Naive thymus-derived CD4-positive, alpha-beta T cell (primary cell): ENCODE results near the gene FBXO38. TPM values are rescaled to one million over a fixed set of nuclear protein-coding genes. Genes with fewer than 3 reads are reported as not detected.

Experiments used
- ATAC-seq: fragments of 150-1000 bp; cut with Tn5 transposase; 2 replicates; pipeline ENCODE4 v1.10.0; 2021; ENCODE audit warnings: mild to moderate bottlenecking, moderate library complexity
- CTCF ChIA-PET: fragments of 350-600 bp; sonication (Branson Sonifier 250); formaldehyde crosslinking; loops from one replicate; lab custom pipeline; 2021; ENCODE audit warnings: antibody characterized with exemption; lab: Charles Lee
- POLR2A ChIA-PET: fragments of 350-600 bp; sonication (Branson Sonifier 250); formaldehyde crosslinking; loops from one replicate; lab custom pipeline; 2021; ENCODE audit warnings: antibody characterized with exemption, inconsistent platforms; lab: Charles Lee
- DNase-seq, 9 donors: peaks; one replicate each; pipeline versions ENCODE4 v3.0.0 to v3.0.0-alpha.2; 2020 to 2022; ENCODE audit warnings: mixed read lengths in 1 of 9
- H3K27ac ChIP-seq: one replicate; pipeline ENCODE4 v1.7.0; 2013; ENCODE audit warnings: mild to moderate bottlenecking, low read depth, low read length, moderate library complexity
- H3K27me3 ChIP-seq, 2 donors: one replicate each; pipeline ENCODE4 v1.7.0; 2013; ENCODE audit warnings: low read length in 2 of 2, mild to moderate bottlenecking in 2 of 2, moderate library complexity in 2 of 2; ENCODE audit not compliant: control insufficient read depth in 2 of 2, insufficient read depth in 2 of 2
- H3K36me3 ChIP-seq, 3 experiments: 1 replicate in 2 of 3; 2 replicates in 1 of 3; pipeline ENCODE4 v1.7.0; 2013; ENCODE audit warnings: low read length in 3 of 3, mild to moderate bottlenecking in 3 of 3, moderate library complexity in 1 of 3; ENCODE audit not compliant: insufficient read depth in 3 of 3, control insufficient read depth in 2 of 3
- H3K4me1 ChIP-seq, 2 donors: one replicate each; pipeline ENCODE4 v1.7.0; 2013; ENCODE audit warnings: low read length in 2 of 2, mild to moderate bottlenecking in 2 of 2, moderate library complexity in 1 of 2; ENCODE audit not compliant: control insufficient read depth in 2 of 2, insufficient read depth in 2 of 2
- H3K4me3 ChIP-seq: 2 replicates; pipeline ENCODE4 v1.7.0; 2013; ENCODE audit warnings: mild to moderate bottlenecking, low read length
- H3K9me3 ChIP-seq, 3 experiments: 1 replicate in 2 of 3; 2 replicates in 1 of 3; pipeline ENCODE4 v1.7.0; 2013; ENCODE audit warnings: low read length in 3 of 3; ENCODE audit not compliant: control insufficient read depth in 2 of 3
- H3K27ac Mint-ChIP-seq, 9 donors: one replicate each; pipeline ENCODE4 v1.8.0; 2020 to 2022; ENCODE audit warnings: mixed read lengths in 9 of 9, mild to moderate bottlenecking in 8 of 9, moderate library complexity in 5 of 9, inconsistent platforms in 2 of 9
- H3K27me3 Mint-ChIP-seq, 5 donors: one replicate each; pipeline ENCODE4 v1.8.0; 2021 to 2022; ENCODE audit warnings: mixed read lengths in 5 of 5, mild to moderate bottlenecking in 1 of 5
- H3K36me3 Mint-ChIP-seq, 5 donors: one replicate each; pipeline ENCODE4 v1.8.0; 2020 to 2022; ENCODE audit warnings: mixed read lengths in 5 of 5, mild to moderate bottlenecking in 3 of 5, inconsistent platforms in 1 of 5
- H3K4me1 Mint-ChIP-seq, 7 donors: one replicate each; pipeline ENCODE4 v1.8.0; 2020 to 2022; ENCODE audit warnings: mixed read lengths in 7 of 7, mild to moderate bottlenecking in 3 of 7, inconsistent platforms in 1 of 7
- H3K4me3 Mint-ChIP-seq, 10 donors: one replicate each; pipeline ENCODE4 v1.8.0; 2020 to 2022; ENCODE audit warnings: mild to moderate bottlenecking in 10 of 10, mixed read lengths in 10 of 10, moderate library complexity in 6 of 10, inconsistent platforms in 2 of 10
- H3K9me3 Mint-ChIP-seq, 11 donors: one replicate each; pipeline ENCODE4 v1.8.0; 2020 to 2022; ENCODE audit warnings: mixed read lengths in 11 of 11, mild to moderate bottlenecking in 4 of 11, inconsistent platforms in 1 of 11, moderate library complexity in 1 of 11
- intact Hi-C, 2 donors: fragments of 100-400 bp; cut with micrococcal nuclease; formaldehyde crosslinking; loops; one replicate each; pipeline ENCODE4 v1.15.1; 2023
- polyA plus RNA-seq, 2 donors: library from polyadenylated mRNA; unstranded; fragments of 300-500 nt; fragmentation: Illumina TruSeq; gene quantifications; one replicate each; pipeline ENCODE4 v1.2.3, GENCODE V29; 2021
- total RNA-seq, 6 experiments: library from RNA in 5 of 6; stranded (reverse) in 5 of 6; gene quantifications; 1 replicate in 5 of 6; 2 replicates in 1 of 6; pipeline ENCODE4 v1.2.3 and lab custom pipeline; 2021 to 2026

Gene FBXO38
- total and polyA plus RNA-seq, 7 experiments from 2014 or later: 16.7 to 80.0 (median 62.1) TPM

DNA sequence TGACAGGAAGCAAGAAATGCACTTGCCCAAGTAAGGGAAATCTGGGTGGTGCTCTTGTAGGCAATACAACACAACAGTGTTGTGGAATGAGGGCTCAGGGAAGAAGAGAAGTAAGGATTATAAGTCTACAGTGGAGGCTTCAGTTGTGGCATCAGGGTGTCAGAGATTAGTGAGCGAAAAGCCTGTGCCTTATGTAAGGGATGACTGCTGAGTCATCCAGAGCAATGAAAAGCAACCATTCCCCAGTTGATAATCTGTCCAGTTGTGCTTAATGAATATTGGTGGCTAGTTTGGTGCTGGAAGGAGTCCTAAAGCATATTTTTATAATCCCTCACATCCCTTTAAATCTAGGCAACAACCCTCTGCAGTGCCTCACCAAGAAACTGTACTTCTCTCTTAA, 42.0 kb downstream of the FBXO38 start:
- no peak for DNase-seq
- intact Hi-C loops: loop anchor here in 1 of 2 donors (5.0 kb wide), 1 partner anchor 34 kb away; no protein-coding TSS in a partner anchor

DNA sequence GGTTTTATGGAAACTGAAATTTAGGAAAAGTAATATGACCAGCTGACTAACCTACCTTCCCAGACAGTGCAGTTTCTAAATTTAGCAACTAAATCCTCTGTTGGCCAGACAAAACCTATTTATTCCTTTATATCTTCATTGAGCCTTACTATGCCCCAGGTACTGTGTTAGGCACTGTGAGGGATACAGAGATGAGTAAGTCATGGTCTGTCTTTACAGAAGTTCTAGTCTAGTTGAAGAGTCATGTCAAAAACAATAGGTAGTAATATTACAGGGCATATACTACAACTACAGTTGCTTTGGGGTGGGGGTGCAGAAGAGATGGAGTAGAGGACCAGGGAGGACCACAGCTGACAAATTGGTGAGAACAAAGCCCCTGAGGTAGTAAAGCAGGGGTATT, 42.8 kb downstream of the FBXO38 start:
- peak overlapping the region in 7 of 9 donors; percentile 10 to 64 (median 41) for H3K27ac Mint-ChIP-seq
- H3K4me1 Mint-ChIP-seq: peaks cover 6 to 34% (median 26%) of the 10 kb centered on the region in 7 donors
- intact Hi-C loops: loop anchor here in 1 of 2 donors (5.0 kb wide), 1 partner anchor 34 kb away; no protein-coding TSS in a partner anchor
- POLR2A ChIA-PET: no interaction called here
- no peak overlapping the region for H3K4me3 Mint-ChIP-seq
- H3K36me3 Mint-ChIP-seq: peaks cover 9 to 64% (median 41%) of the 10 kb centered on the region in 5 donors
- no peaks in the 10 kb centered on the region for H3K27me3 ChIP-seq
- peaks cover 24 to 66% (median 49%) of the 10 kb centered on the region in 3 experiments for H3K36me3 ChIP-seq
- H3K9me3 ChIP-seq: no peaks in the 10 kb centered on the region
- no peak overlapping the region for H3K27ac ChIP-seq
- H3K4me3 ChIP-seq: no peak overlapping the region
- no peaks in the 10 kb centered on the region for H3K27me3 Mint-ChIP-seq
- DNase-seq: no peak
- H3K9me3 Mint-ChIP-seq: no peaks in the 10 kb centered on the region
- CTCF ChIA-PET: no interaction called here
- ATAC-seq: no peak
- H3K4me1 ChIP-seq: no peaks in the 10 kb centered on the region

More for the DNA sequence above, 42.0 kb downstream of the FBXO38 start:
- no peaks in the 10 kb centered on the region for H3K27me3 Mint-ChIP-seq
- no peaks in the 10 kb centered on the region for H3K27me3 ChIP-seq
- ChIA-PET POLR2A (no interaction called here), CTCF (no interaction called here)
- H3K36me3 Mint-ChIP-seq: peaks cover 9 to 57% (median 37%) of the 10 kb centered on the region in 5 donors
- peak overlapping the region in 7 of 9 donors; percentile 11 to 74 (median 33) for H3K27ac Mint-ChIP-seq
- no peak for ATAC-seq
- no peaks in the 10 kb centered on the region for H3K9me3 Mint-ChIP-seq
- H3K9me3 ChIP-seq: no peaks in the 10 kb centered on the region
- peaks cover 24 to 66% (median 49%) of the 10 kb centered on the region in 3 experiments for H3K36me3 ChIP-seq
- H3K4me1 ChIP-seq: no peaks in the 10 kb centered on the region
- H3K4me3 ChIP-seq: no peak overlapping the region
- peaks cover under 1 to 28% (median 24%) of the 10 kb centered on the region in 7 donors for H3K4me1 Mint-ChIP-seq
- no peak overlapping the region for H3K27ac ChIP-seq
- no peak overlapping the region for H3K4me3 Mint-ChIP-seq

DNA sequence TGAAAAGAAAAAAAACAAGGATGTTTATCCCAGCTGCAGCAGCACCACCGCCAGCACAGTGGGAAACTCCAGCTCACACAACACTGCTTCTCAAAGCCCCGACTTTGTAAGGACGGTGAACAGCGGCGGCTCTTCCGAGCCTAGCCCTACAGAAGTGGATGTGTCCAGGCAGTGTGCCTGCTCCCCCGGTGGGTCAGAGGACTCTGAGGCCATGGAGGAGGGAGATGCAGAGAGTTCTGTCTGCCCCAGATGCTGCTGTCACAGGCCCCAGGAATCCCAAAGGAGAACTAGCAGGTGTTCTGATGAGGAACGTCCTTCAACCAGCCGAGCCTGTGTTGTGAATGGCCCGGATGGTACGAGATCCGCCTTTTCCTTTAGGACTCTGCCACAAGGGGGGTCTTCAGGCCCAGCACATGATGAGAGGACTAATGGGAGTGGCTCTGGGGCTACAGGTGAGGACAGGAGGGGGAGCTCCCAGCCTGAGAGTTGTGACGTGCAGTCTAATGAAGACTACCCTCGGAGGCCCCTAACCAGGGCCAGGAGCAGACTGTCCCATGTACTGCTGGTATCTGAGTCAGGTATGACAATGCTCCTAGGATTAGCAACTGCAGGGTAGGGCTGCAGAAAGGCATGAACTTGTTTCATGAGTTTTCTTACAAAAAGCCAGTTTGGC, 43.7 kb downstream of the FBXO38 start:
- Histone ChIP-seq H3K9me3 (no peaks in the 10 kb centered on the region), H3K4me3 (no peak overlapping the region), H3K27me3 (no peaks in the 10 kb centered on the region), H3K27ac (no peak overlapping the region), H3K36me3 (peaks cover 24 to 58% (median 43%) of the 10 kb centered on the region in 3 experiments), H3K4me1 (no peaks in the 10 kb centered on the region)
- Mint-ChIP-seq H3K4me3 (no peak overlapping the region), H3K4me1 (peaks cover 5 to 37% (median 25%) of the 10 kb centered on the region in 7 donors), H3K27ac (peak overlapping the region in 6 of 9 donors; percentile 15 to 64 (median 51)), H3K9me3 (no peaks in the 10 kb centered on the region), H3K36me3 (peaks cover 10 to 58% (median 32%) of the 10 kb centered on the region in 5 donors), H3K27me3 (no peaks in the 10 kb centered on the region)
- ChIA-PET POLR2A (no interaction called here), CTCF (no interaction called here)
- DNase-seq: no peak
- intact Hi-C loops: loop anchor here in 1 of 2 donors (5.0 kb wide), 1 partner anchor 35 kb away; no protein-coding TSS in a partner anchor
- no peak for ATAC-seq

DNA sequence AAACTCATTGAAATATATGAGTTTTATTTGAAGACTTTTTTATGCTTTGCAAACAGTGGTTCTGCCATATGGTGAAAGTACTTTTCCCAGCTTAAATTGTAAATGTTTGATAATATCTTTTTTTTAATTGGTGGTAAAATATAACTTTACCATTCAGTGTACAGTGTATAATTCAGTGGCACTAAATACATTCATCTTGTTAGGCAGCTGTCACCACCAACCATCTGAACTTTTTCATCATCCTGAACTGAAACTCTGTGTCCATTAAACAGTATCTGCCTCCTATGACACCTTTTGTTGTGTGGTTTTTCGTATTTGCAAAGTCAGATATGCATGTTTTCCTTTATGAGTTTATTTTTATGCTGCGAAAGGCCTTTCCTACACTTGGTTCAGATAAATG, 45.1 kb downstream of the FBXO38 start:
- Histone ChIP-seq H3K27me3 (no peaks in the 10 kb centered on the region), H3K9me3 (no peaks in the 10 kb centered on the region), H3K4me3 (no peak overlapping the region), H3K4me1 (no peaks in the 10 kb centered on the region), H3K27ac (no peak overlapping the region), H3K36me3 (peaks cover 20 to 53% (median 32%) of the 10 kb centered on the region in 3 experiments)
- no peaks in the 10 kb centered on the region for H3K27me3 Mint-ChIP-seq
- DNase-seq (no peak), ATAC-seq (no peak)
- POLR2A ChIA-PET: no interaction called here
- H3K36me3 Mint-ChIP-seq: peaks cover 12 to 64% (median 32%) of the 10 kb centered on the region in 5 donors
- peaks cover 5 to 37% (median 25%) of the 10 kb centered on the region in 7 donors for H3K4me1 Mint-ChIP-seq
- intact Hi-C loops: loop anchor here in 1 of 2 donors (5.0 kb wide), 1 partner anchor 37 kb away; no protein-coding TSS in a partner anchor
- H3K4me3 Mint-ChIP-seq: no peak overlapping the region
- CTCF ChIA-PET: no interaction called here
- peak overlapping the region in 5 of 9 donors; percentile 1 to 69 (median 55) for H3K27ac Mint-ChIP-seq
- no peaks in the 10 kb centered on the region for H3K9me3 Mint-ChIP-seq

DNA sequence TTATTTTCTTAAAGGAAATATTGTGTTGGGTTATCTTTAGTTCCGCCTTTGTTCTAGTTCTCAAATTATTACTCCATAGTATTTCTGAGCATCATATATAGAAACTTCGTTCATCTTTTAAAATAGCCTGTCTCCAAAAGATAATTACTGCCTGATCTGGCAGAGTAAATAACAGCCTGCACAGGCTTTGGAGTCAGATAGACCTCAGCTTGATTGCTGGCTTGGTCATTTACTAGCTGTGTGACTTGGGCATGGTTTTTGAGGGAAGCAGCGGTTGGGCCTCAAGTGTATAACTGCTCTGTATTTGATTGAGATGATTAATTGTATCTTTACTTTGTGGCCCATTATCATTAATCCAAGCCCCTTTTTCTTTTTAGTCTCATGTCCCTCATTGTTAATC, 50.1 kb downstream of the FBXO38 start:
- Mint-ChIP-seq H3K4me1 (peaks cover 2 to 25% (median 14%) of the 10 kb centered on the region in 7 donors), H3K9me3 (no peaks in the 10 kb centered on the region), H3K27me3 (no peaks in the 10 kb centered on the region), H3K27ac (no peak overlapping the region), H3K36me3 (peaks cover 8 to 45% (median 18%) of the 10 kb centered on the region in 5 donors), H3K4me3 (no peak overlapping the region)
- ChIA-PET POLR2A (no interaction called here), CTCF (no interaction called here)
- Histone ChIP-seq H3K9me3 (no peaks in the 10 kb centered on the region), H3K27me3 (no peaks in the 10 kb centered on the region), H3K27ac (no peak overlapping the region), H3K4me3 (no peak overlapping the region), H3K36me3 (peaks cover 5 to 46% (median 15%) of the 10 kb centered on the region in 3 experiments), H3K4me1 (no peaks in the 10 kb centered on the region)
- no peak for DNase-seq
- intact Hi-C loops: no loop called here
- no peak for ATAC-seq

DNA sequence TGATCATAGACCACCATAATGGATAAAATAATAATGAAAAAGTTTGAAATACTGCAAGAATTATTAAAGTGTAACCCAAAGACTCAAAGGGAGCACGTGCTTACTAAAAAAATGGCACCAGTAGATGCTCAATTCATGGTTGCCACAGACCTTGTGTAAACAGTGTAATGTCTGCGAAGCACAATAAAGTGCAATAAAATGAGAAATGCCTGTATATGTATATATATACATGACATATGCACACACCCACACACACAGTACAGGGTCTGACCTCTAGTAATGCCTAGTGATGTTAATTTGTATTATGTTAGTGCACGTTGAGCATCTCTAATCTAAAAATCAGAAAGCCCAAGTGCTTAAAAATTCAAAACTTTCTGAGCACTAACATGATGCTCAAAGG, 52.3 kb downstream of the FBXO38 start:
- ChIA-PET POLR2A (no interaction called here), CTCF (no interaction called here)
- DNase-seq (no peak), ATAC-seq (no peak)
- H3K36me3 Mint-ChIP-seq: peaks cover 11 to 47% (median 24%) of the 10 kb centered on the region in 5 donors
- Histone ChIP-seq H3K27me3 (no peaks in the 10 kb centered on the region), H3K4me1 (no peaks in the 10 kb centered on the region), H3K27ac (no peak overlapping the region), H3K4me3 (no peak overlapping the region), H3K9me3 (no peaks in the 10 kb centered on the region), H3K36me3 (peaks cover 13 to 67% (median 21%) of the 10 kb centered on the region in 3 experiments)
- peaks cover 2 to 15% (median 9%) of the 10 kb centered on the region in 7 donors for H3K4me1 Mint-ChIP-seq
- H3K9me3 Mint-ChIP-seq: no peaks in the 10 kb centered on the region
- H3K27ac Mint-ChIP-seq: peak overlapping the region in 1 of 9 donors; percentile 25
- no peak overlapping the region for H3K4me3 Mint-ChIP-seq
- intact Hi-C loops: no loop called here
- no peaks in the 10 kb centered on the region for H3K27me3 Mint-ChIP-seq
